HuH-7 (cell line): ENCODE measurements around the gene RNU7-1.

ENCODE experiments used
- DNase-seq: peaks from one replicate; pipeline ENCODE4 v3.0.0; 2011; ENCODE audit warnings: low spot score

The RNU7-1 gene

DNA sequence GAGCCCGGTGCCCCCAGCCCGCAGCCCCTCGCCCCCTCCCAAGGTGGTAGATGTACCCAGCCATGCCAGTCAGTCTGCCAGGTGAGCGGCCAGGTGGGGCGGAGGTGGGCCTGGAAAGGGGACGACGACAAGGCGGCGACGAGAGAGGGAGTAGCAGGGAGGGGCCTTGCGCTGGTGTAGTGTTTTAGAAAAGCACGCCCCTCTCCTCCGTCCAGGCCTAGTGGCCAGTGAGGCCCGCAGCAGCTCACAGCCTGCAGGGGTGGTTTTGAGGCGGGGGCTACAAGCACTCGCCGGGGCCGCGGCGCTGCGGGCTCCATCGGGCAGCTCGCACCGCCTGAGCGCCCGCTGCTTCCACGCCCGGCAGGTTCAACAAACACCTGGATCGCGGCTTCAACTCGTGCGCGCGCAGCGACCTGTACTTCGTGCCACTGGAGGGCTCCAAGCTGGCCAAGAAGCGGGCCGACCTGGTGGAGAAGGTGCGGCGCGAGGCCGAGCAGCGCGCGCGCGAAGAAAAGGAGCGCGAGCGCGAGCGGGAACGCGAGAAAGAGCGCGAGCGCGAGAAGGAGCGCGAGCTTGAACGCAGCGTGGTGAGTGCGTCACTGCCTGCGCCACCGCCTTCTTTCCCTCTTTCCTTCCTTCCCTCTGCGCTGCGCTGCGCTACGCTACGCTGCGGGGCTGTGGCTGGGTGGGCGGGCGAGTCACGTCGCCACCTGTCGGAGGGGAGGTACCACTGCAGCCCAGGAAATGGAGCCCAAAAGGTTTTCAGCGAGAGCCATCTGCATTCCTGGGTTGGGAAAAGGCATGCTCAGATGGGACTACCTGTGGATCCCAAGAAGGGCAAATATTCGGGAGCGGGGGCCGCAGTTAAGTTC lies 5.9 kb upstream of the RNU7-1 start:
- DNase-seq = peak; percentile 86

GRCh38 chr12:6938353-6939190 lies 5.0 kb upstream of the RNU7-1 start:
- DNase-seq = no peak

DNA sequence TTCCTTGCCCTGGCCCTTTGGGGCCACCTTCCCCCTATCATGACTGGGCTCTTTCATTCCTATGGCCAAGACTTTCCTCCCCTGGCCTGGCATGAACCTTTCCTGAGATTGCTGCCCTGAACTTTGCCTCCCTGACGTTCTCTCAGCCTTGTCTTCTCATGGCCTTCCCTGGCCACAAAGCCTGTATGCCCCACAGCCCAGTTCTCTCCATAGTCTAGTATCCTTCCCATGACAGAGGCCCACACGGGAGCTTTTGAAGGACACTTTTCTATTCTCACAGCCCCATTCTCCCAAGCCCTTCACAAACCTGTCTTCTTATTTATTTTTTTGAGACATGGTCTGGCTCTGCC lies 4.5 kb upstream of the RNU7-1 start:
- DNase-seq = no peak

DNA sequence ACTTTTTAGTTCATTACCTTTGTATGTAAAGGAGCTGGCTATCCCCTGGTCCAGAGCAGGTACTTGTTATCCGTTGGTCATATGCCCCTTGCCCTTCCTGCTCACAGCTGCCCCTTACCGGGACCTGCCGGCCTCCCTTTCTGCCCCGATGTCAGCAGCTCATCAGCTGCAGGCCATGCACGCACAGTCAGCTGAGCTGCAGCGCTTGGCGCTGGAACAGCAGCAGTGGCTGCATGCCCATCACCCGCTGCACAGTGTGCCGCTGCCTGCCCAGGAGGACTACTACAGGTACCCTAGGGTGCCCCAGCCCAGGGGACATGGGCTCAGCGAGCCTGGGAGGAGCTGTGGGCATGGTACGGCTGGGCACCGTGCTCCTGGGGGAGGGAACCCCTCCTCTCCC lies 2.3 kb upstream of the RNU7-1 start:
- DNase-seq = no peak

- DNase-seq = no peak
Observed at GRCh38 chr12:6941782-6942181, 1.8 kb upstream of the RNU7-1 start.

DNA sequence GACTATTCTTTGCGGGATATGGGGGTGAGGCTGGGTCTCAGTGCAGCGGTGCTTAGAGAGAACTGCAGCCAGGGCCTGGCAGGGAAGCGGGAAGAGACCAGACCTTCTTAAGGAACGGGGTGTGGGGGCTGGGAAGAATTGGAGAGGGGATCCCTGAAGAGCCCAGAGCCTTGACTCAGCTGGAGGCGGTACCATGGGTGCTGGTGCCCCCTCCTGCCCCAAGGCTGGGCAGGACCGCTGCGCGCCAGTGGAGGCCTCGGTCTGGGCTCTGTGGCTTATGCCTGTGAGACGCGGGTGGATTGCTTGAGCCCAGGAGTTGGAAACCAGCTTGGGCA lies 1.3 kb upstream of the RNU7-1 start:
- DNase-seq = no peak

GRCh38 chr12:6943389-6943721 lies 261 bp upstream of the RNU7-1 start:
- DNase-seq = peak; percentile 98

- peak; percentile 81 for DNase-seq
Observed at GRCh38 chr12:6944381-6945186, 968 bp downstream of the RNU7-1 start.

- DNase-seq = no peak
Observed at GRCh38 chr12:6945613-6946012, 2.0 kb downstream of the RNU7-1 start.

GRCh38 chr12:6946033-6946919 lies 2.7 kb downstream of the RNU7-1 start:
- DNase-seq = peak; percentile 96

- DNase-seq = no peak
Observed at GRCh38 chr12:6946920-6947374, 3.3 kb downstream of the RNU7-1 start.

DNA sequence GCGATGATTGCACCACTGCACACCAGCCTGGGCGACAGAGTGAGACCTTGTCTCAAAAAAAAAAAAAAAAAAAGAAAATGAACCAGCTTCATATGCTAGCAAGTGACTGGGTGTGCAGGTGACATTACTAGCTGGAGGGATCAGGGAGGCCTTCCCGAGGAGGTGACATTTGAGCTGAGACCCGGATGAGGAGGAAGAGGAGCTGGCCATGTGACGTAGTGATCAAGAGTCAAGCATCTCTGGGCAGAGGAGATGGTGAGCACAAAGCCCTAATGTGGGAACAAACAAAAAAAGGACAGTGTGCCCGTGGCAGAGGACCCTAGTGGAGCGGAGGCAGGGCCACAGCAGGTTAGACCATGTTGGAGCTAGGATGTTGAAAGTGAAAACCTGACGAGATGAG lies 4.0 kb downstream of the RNU7-1 start:
- no peak for DNase-seq

GRCh38 chr12:6948873-6949594 lies 5.4 kb downstream of the RNU7-1 start:
- no peak for DNase-seq

DNA sequence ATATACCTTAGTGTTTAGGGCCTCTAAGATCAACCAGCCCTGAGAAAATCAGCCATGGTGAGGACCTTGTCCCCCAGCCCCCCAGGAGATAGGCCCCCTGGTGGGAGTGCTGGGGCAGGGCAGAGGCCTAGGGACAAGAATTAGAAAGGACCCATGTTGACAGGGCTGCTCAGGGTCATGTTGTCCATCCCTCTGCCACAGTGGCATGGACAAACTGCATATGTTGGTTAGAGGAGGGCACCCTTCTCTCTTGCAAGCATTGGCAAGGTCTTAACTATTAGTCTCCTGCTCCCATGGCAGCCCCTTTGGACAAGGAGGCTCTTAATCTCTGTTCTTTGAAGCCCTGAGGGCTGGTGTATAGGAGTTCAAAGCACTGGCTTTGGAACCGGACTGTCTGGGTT lies 6.8 kb downstream of the RNU7-1 start:
- DNase-seq = peak; percentile 60

- no peak for DNase-seq
Observed at GRCh38 chr12:6950811-6951540, 7.4 kb downstream of the RNU7-1 start, which contains the start of gene PTPN6. PTPN6 (plus strand) TSS chr12:6951356; CDS start chr12:6951513, 157 bp downstream.

GRCh38 chr12:6951551-6952120 lies 8.0 kb downstream of the RNU7-1 start:
- no peak for DNase-seq

- no peak for DNase-seq
Observed at GRCh38 chr12:6952121-6952862, 8.7 kb downstream of the RNU7-1 start.

GRCh38 chr12:6952863-6953441 lies 9.3 kb downstream of the RNU7-1 start:
- no peak for DNase-seq
